Adrenal gland (tissue), 12 donors: ENCODE results near the gene RNF220. TPM values are rescaled to one million over a fixed set of nuclear protein-coding genes. Genes with fewer than 3 reads are reported as not detected.

Experiments
- DNase-seq, 7 donors: peaks; one replicate each; pipeline ENCODE4 v3.0.0-alpha.2; 2019 to 2020
- H3K27ac ChIP-seq, 5 donors: fragments of 200-600 bp; sonication (generic) in 4 of 5; 1 replicate in 3 of 5; 2 replicates in 2 of 5; pipeline versions ENCODE4 v1.5.1 to v1.8.0; 2016 to 2020; ENCODE audit warnings: mild to moderate bottlenecking in 1 of 5
- H3K27me3 ChIP-seq: fragments of 200-600 bp; 2 replicates; pipeline ENCODE4 v1.8.0; 2021
- H3K36me3 ChIP-seq, 2 donors: fragments of 200-600 bp; replicated peaks in 1 of 2; 1 replicate in 1 of 2; 2 replicates in 1 of 2; pipeline versions ENCODE4 v1.5.1 to v1.8.0; 2018 to 2022
- H3K4me1 ChIP-seq, 2 donors: fragments of 200-600 bp; replicated peaks in 1 of 2; 1 replicate in 1 of 2; 2 replicates in 1 of 2; pipeline versions ENCODE4 v1.5.1 to v1.8.0; 2018 to 2021
- H3K4me3 ChIP-seq, 4 donors: fragments of 200-600 bp; sonication (generic) in 3 of 4; one replicate each; pipeline ENCODE4 v1.5.1; 2016 to 2018
- H3K9me3 ChIP-seq, 3 donors: fragments of 200-600 bp; sonication (generic) in 1 of 3; replicated peaks in 1 of 3; 1 replicate in 2 of 3; 2 replicates in 1 of 3; pipeline versions ENCODE4 v1.5.1 to v1.8.0; 2016 to 2021
- CTCF ChIP-seq, 6 experiments: fragments of 450-650 bp in 4 of 6; fragments of 200-600 bp in 2 of 6; sonication (generic) in 1 of 6; IDR thresholded peaks; 1 replicate in 5 of 6; 2 replicates in 1 of 6; pipeline versions ENCODE4 v1.5.1 to v1.8.0; 2016 to 2021; ENCODE audit warnings: antibody characterized with exemption in 6 of 6, mild to moderate bottlenecking in 2 of 6, moderate library complexity in 1 of 6
- POLR2A ChIP-seq, 2 donors: fragments of 450-650 bp; IDR thresholded peaks; one replicate each; pipeline ENCODE4 v1.6.1; 2017; ENCODE audit warnings: antibody characterized with exemption in 2 of 2, mild to moderate bottlenecking in 2 of 2, moderate library complexity in 1 of 2
- WGBS, 4 donors: extraction: QIAGEN DNeasy Blood & Tissue Kit in 2 of 4; methylation state at CpG; one replicate each; pipeline versions ENCODE4 v1.1.5 to v1.1.7; 2013 to 2017; 5-methylcytosine and 5-hydroxymethylcytosine counted together
- intact Hi-C, 2 donors: fragments of 100-400 bp; cut with DNase I; formaldehyde crosslinking; loops; one replicate each; pipeline versions ENCODE4 v1.14.1 to v1.15.0; 2022 to 2023
- polyA plus RNA-seq, 3 donors: library from polyadenylated mRNA; stranded (reverse); fragments of 200-250 nt in 2 of 3; fragments of 350-450 nt in 1 of 3; fragmentation: Illumina TruSeq in 1 of 3; extraction: RNeasy Lipid Tissue Mini Kit (QIAGEN cat#74804) in 1 of 3; gene quantifications; one replicate each; pipeline ENCODE4 v1.2.3, GENCODE V29; 2013 to 2014
- total RNA-seq, 9 donors: library from RNA; depleted of rRNA in 4 of 9; stranded (reverse); fragments of >200 nt in 4 of 9; fragments of 120-200 nt in 1 of 9; fragmentation: NEBNext Ultra II Directional in 1 of 9; extraction: Animal tissue kit (Norgen Biotek cat#: 25700) in 1 of 9; gene quantifications; one replicate each; pipeline versions ENCODE4 v1.1.0 to v1.2.4, GENCODE V29; 2013 to 2023
- donor health status: healthy with polysubstance abuse.
- donor health status: Bipolar disorder and iron deficiency.
- donor health status: DM: yes; HTN: yes; CAD: no.
- donor health status: DM: no; HTN: no; CAD: no.
- donor health status: DM: no; HTN: no; CAD: no.
- donor health status: DM: yes; HTN: yes; CAD: no.

RNF220 gene
- total and polyA plus RNA-seq, 12 donors = 36.3 to 150 (median 66.5) TPM

- no peaks in the 10 kb centered on the region for H3K36me3 ChIP-seq
- TF ChIP-seq CTCF (IDR thresholded peaks at IDR 0.05) (peak; percentile 34 to 54 (median 49)), POLR2A (IDR thresholded peaks at IDR 0.05) (no peak)
- peak in 1 of 7 donors; percentile 18 for DNase-seq
- H3K27me3 ChIP-seq = peaks cover 9% of the 10 kb centered on the region
- no peaks in the 10 kb centered on the region for H3K4me1 ChIP-seq
- 64 to 75% (median 69%) methylated on average over 5 of the region's 5 CpGs for WGBS, 4 donors
- no peaks in the 10 kb centered on the region for H3K9me3 ChIP-seq
- no peak overlapping the region for H3K4me3 ChIP-seq
- intact Hi-C loops = no loop called here
- H3K27ac ChIP-seq = no peak overlapping the region
Observed at GRCh38 chr1:44571712-44572571, 166.9 kb downstream of the RNF220 start.

- no peak for TF ChIP-seq CTCF (IDR thresholded peaks at IDR 0.05)
- no peak for TF ChIP-seq POLR2A (IDR thresholded peaks at IDR 0.05)
- 69 to 76% (median 73%) methylated on average over 2 of the region's 2 CpGs for WGBS, 4 donors
- Histone ChIP-seq H3K9me3 (no peaks in the 10 kb centered on the region), H3K4me1 (no peaks in the 10 kb centered on the region), H3K27ac (no peak overlapping the region), H3K36me3 (no peaks in the 10 kb centered on the region), H3K27me3 (peaks cover 6% of the 10 kb centered on the region), H3K4me3 (no peak overlapping the region)
- intact Hi-C loops = no loop called here
- DNase-seq = no peak
Observed at GRCh38 chr1:44572572-44572879, 167.5 kb downstream of the RNF220 start.

GRCh38 chr1:44575396-44575795 lies 170.3 kb downstream of the RNF220 start:
- no peaks in the 10 kb centered on the region for H3K4me1 ChIP-seq
- 69 to 81% (median 73%) methylated on average over 4 of the region's 4 CpGs for WGBS, 4 donors
- no peak for DNase-seq
- TF ChIP-seq CTCF (IDR thresholded peaks at IDR 0.05) = no peak
- no peak for TF ChIP-seq POLR2A (IDR thresholded peaks at IDR 0.05)
- H3K4me3 ChIP-seq = no peak overlapping the region
- no peaks in the 10 kb centered on the region for H3K9me3 ChIP-seq
- no peaks in the 10 kb centered on the region for H3K36me3 ChIP-seq
- peaks cover 10% of the 10 kb centered on the region for H3K27me3 ChIP-seq
- intact Hi-C loops = no loop called here
- H3K27ac ChIP-seq = no peak overlapping the region

- DNase-seq = no peak
- H3K4me1 ChIP-seq = no peaks in the 10 kb centered on the region
- TF ChIP-seq CTCF (IDR thresholded peaks at IDR 0.05) = no peak
- TF ChIP-seq POLR2A (IDR thresholded peaks at IDR 0.05) = no peak
- intact Hi-C loops = no loop called here
- no peaks in the 10 kb centered on the region for H3K36me3 ChIP-seq
- H3K27ac ChIP-seq = no peak overlapping the region
- H3K4me3 ChIP-seq = no peak overlapping the region
- WGBS, 4 donors = 50 to 64% (median 53%) methylated on average over 5 of the region's 5 CpGs
- no peaks in the 10 kb centered on the region for H3K9me3 ChIP-seq
- peaks cover 10% of the 10 kb centered on the region for H3K27me3 ChIP-seq
Observed at GRCh38 chr1:44576456-44577150, 171.5 kb downstream of the RNF220 start.
